H9 (cell line): ENCODE measurements around the gene JAG2. TPM values are rescaled to one million over a fixed set of nuclear protein-coding genes. Genes with fewer than 3 reads are reported as not detected.

Experiments
- DNase-seq: peaks from one replicate; pipeline ENCODE4 v3.0.0-alpha.2; 2017
- H2AFZ ChIP-seq: one replicate; pipeline ENCODE4 v1.6.1; 2013; ENCODE audit warnings: mild to moderate bottlenecking, low read length, control low read depth, moderate library complexity
- H2AK5ac ChIP-seq: 2 replicates; pipeline ENCODE4 v1.6.1; 2013; ENCODE audit warnings: low read length, control low read depth, mixed read lengths; ENCODE audit not compliant: insufficient read length
- H2BK120ac ChIP-seq: one replicate; pipeline ENCODE4 v1.6.1; 2013; ENCODE audit warnings: low read depth, mild to moderate bottlenecking, low read length, control low read depth, inconsistent platforms; ENCODE audit not compliant: poor library complexity, severe bottlenecking
- H2BK12ac ChIP-seq: 2 replicates; pipeline ENCODE4 v1.6.1; 2013; ENCODE audit warnings: low read length, control low read depth, mixed read lengths, low read depth; ENCODE audit not compliant: insufficient read length
- H2BK15ac ChIP-seq: 2 replicates; pipeline ENCODE4 v1.6.1; 2013; ENCODE audit warnings: low read depth, low read length, control low read depth
- H2BK20ac ChIP-seq: one replicate; pipeline ENCODE4 v1.6.1; 2013; ENCODE audit warnings: low read depth, mild to moderate bottlenecking, low read length, control low read depth, inconsistent platforms; ENCODE audit not compliant: poor library complexity, severe bottlenecking
- H2BK5ac ChIP-seq: 2 replicates; pipeline ENCODE4 v1.6.1; 2013; ENCODE audit warnings: low read length, control low read depth, mixed read lengths; ENCODE audit not compliant: insufficient read length
- H3K14ac ChIP-seq: 2 replicates; pipeline ENCODE4 v1.6.1; 2013; ENCODE audit warnings: low read length, control low read depth; ENCODE audit not compliant: insufficient read depth
- H3K18ac ChIP-seq: 2 replicates; pipeline ENCODE4 v1.6.1; 2013; ENCODE audit warnings: low read depth, mild to moderate bottlenecking, mixed read lengths, low read length, control low read depth; ENCODE audit not compliant: insufficient read length
- H3K23ac ChIP-seq: 2 replicates; pipeline ENCODE4 v1.6.1; 2013; ENCODE audit warnings: low read length, control low read depth, mixed read lengths, low read depth; ENCODE audit not compliant: insufficient read length
- H3K23me2 ChIP-seq: 2 replicates; pipeline ENCODE4 v1.6.1; 2013; ENCODE audit warnings: low read depth, mild to moderate bottlenecking, mixed read lengths, low read length, control low read depth; ENCODE audit not compliant: insufficient read length, poor library complexity, severe bottlenecking
- H3K27ac ChIP-seq: 2 replicates; pipeline ENCODE4 v1.5.1; 2013; ENCODE audit warnings: low read length, control low read depth, mixed read lengths, low read depth; ENCODE audit not compliant: insufficient read length
- H3K27me3 ChIP-seq: 2 replicates; pipeline ENCODE4 v1.6.1; 2013; ENCODE audit warnings: low read length, control low read depth, inconsistent platforms; ENCODE audit not compliant: insufficient read depth
- H3K4ac ChIP-seq: 2 replicates; pipeline ENCODE4 v1.6.1; 2013; ENCODE audit warnings: low read depth, mild to moderate bottlenecking, control low read depth, inconsistent platforms, low read length, moderate library complexity
- H3K4me1 ChIP-seq: 2 replicates; pipeline ENCODE4 v1.6.1; 2013; ENCODE audit warnings: low read length, control low read depth, inconsistent platforms; ENCODE audit not compliant: insufficient read depth
- H3K4me2 ChIP-seq: 2 replicates; pipeline ENCODE4 v1.6.1; 2013; ENCODE audit warnings: low read length, control low read depth, mixed read lengths; ENCODE audit not compliant: insufficient read length, insufficient read depth
- H3K56ac ChIP-seq: 2 replicates; pipeline ENCODE4 v1.6.1; 2013; ENCODE audit warnings: low read depth, mild to moderate bottlenecking, mixed read lengths, low read length, control low read depth; ENCODE audit not compliant: insufficient read length
- H3K79me1 ChIP-seq: 2 replicates; pipeline ENCODE4 v1.6.1; 2013; ENCODE audit warnings: low read depth, mild to moderate bottlenecking, moderate library complexity, low read length, control low read depth, inconsistent platforms; ENCODE audit not compliant: insufficient read depth, poor library complexity, severe bottlenecking
- H3K79me2 ChIP-seq: 2 replicates; pipeline ENCODE4 v1.6.1; 2013; ENCODE audit warnings: low read length, control low read depth, inconsistent platforms; ENCODE audit not compliant: insufficient read depth
- H3K9ac ChIP-seq: 2 replicates; pipeline ENCODE4 v1.6.1; 2013; ENCODE audit warnings: low read length, control low read depth, mixed read lengths; ENCODE audit not compliant: insufficient read length; ENCODE audit errors: extremely low read depth
- H3K9me3 ChIP-seq: one replicate; pipeline ENCODE4 v1.6.1; 2013; ENCODE audit warnings: low read depth, low read length, inconsistent platforms; ENCODE audit not compliant: control insufficient read depth
- H3T11ph ChIP-seq: one replicate; pipeline ENCODE4 v1.6.1; 2013; ENCODE audit warnings: mild to moderate bottlenecking, low read length, control low read depth, inconsistent platforms
- H4K20me1 ChIP-seq: one replicate; pipeline ENCODE4 v1.6.1; 2013; ENCODE audit not compliant: control insufficient read depth, insufficient read length, insufficient read depth
- H4K5ac ChIP-seq: 2 replicates; pipeline ENCODE4 v1.6.1; 2013; ENCODE audit warnings: low read depth, mild to moderate bottlenecking, mixed read lengths, low read length, control low read depth; ENCODE audit not compliant: insufficient read length
- H4K8ac ChIP-seq: replicated peaks from 2 replicates; pipeline ENCODE4 v1.6.1; 2013; ENCODE audit warnings: low read length, control low read depth, mixed read lengths, low read depth; ENCODE audit not compliant: insufficient read length
- H4K91ac ChIP-seq: 2 replicates; pipeline ENCODE4 v1.6.1; 2013; ENCODE audit warnings: low read depth, mild to moderate bottlenecking, moderate library complexity, mixed read lengths, low read length, control low read depth; ENCODE audit not compliant: insufficient read length
- H3K27ac Mint-ChIP-seq, 3 experiments: 2 replicates in 2 of 3; 3 replicates in 1 of 3; pipeline ENCODE4 v1.8.0; 2020 to 2021; ENCODE audit warnings: mixed read lengths in 3 of 3, mild to moderate bottlenecking in 1 of 3, moderate library complexity in 1 of 3
- H3K27me3 Mint-ChIP-seq: 2 replicates; pipeline ENCODE4 v1.8.0; 2021; ENCODE audit warnings: low read depth, mild to moderate bottlenecking, moderate library complexity, mixed read lengths
- H3K36me3 Mint-ChIP-seq, 3 experiments: 2 replicates in 2 of 3; 3 replicates in 1 of 3; pipeline ENCODE4 v1.8.0; 2020 to 2021; ENCODE audit warnings: low read depth in 3 of 3, mixed read lengths in 3 of 3; ENCODE audit not compliant: insufficient read depth in 1 of 3
- H3K4me1 Mint-ChIP-seq, 2 experiments: 2 replicates each; pipeline ENCODE4 v1.8.0; 2020; ENCODE audit warnings: mixed read lengths in 2 of 2
- H3K4me3 Mint-ChIP-seq, 2 experiments: 2 replicates in 1 of 2; 3 replicates in 1 of 2; pipeline ENCODE4 v1.8.0; 2020 to 2021; ENCODE audit warnings: mild to moderate bottlenecking in 2 of 2, mixed read lengths in 2 of 2, moderate library complexity in 1 of 2
- H3K9me3 Mint-ChIP-seq, 2 experiments: 2 replicates in 1 of 2; 3 replicates in 1 of 2; pipeline ENCODE4 v1.8.0; 2020; ENCODE audit warnings: mild to moderate bottlenecking in 2 of 2, mixed read lengths in 2 of 2, moderate library complexity in 1 of 2
- WGBS: extraction: QIAGEN DNeasy Blood & Tissue Kit; methylation state at CpG from one replicate; pipeline ENCODE4 v1.1.7; 2013; ENCODE audit warnings: missing lambda C conversion rate, low lambda C conversion rate, mixed read lengths; ENCODE audit not compliant: insufficient read length; ENCODE audit errors: extremely low coverage; 5-methylcytosine and 5-hydroxymethylcytosine counted together
- total RNA-seq: library from RNA; stranded (reverse); gene quantifications from 2 replicates; pipeline ENCODE4 v1.2.1, GENCODE V29; 2021
- TF ChIP-seq, protein P1 (sequence below): fragments of 200-600 bp; sonication (generic); conservative IDR thresholded peaks from 3 replicates; pipeline ENCODE4 v1.8.0; 2021; ENCODE audit warnings: antibody characterized with exemption, mild to moderate bottlenecking

Gene JAG2
- total RNA-seq, 1 experiment from 2014 or later = 11.4 TPM

GRCh38 chr14:105211758-105212089 lies 43.1 kb upstream of the JAG2 start:
- no peak overlapping the region for H3K27ac Mint-ChIP-seq
- H3K4me3 Mint-ChIP-seq = no peak overlapping the region
- no peaks in the 10 kb centered on the region; a peak in 1 of 5 replicates for H3K9me3 Mint-ChIP-seq
- no peak overlapping the region for H3K23ac ChIP-seq
- no peaks in the 10 kb centered on the region for H3K9me3 ChIP-seq
- H2BK15ac ChIP-seq = no peak overlapping the region
- H3K4me2 ChIP-seq = no peak overlapping the region
- no peaks in the 10 kb centered on the region for H3K23me2 ChIP-seq
- no peak overlapping the region for H3K4ac ChIP-seq
- H3T11ph ChIP-seq = no peak overlapping the region
- DNase-seq = no peak
- WGBS = no CpG with 5 or more reads among the region's 9 CpGs
- no peaks in the 10 kb centered on the region for H4K20me1 ChIP-seq
- no peak overlapping the region for H4K91ac ChIP-seq
- H4K8ac ChIP-seq = no peak overlapping the region
- H3K79me2 ChIP-seq = no peaks in the 10 kb centered on the region
- no peak overlapping the region for H2AK5ac ChIP-seq
- H3K4me1 ChIP-seq = no peaks in the 10 kb centered on the region
- H3K27me3 Mint-ChIP-seq = no peaks in the 10 kb centered on the region; the same call in 1 of the 2 replicates
- no peaks in the 10 kb centered on the region for H3K27me3 ChIP-seq
- no peak overlapping the region for H2BK5ac ChIP-seq
- no peaks in the 10 kb centered on the region; a peak in 2 of 4 replicates for H3K4me1 Mint-ChIP-seq
- H3K79me1 ChIP-seq = no peaks in the 10 kb centered on the region
- H4K5ac ChIP-seq = no peak overlapping the region
- no peak overlapping the region; the same call in 1 of the 2 replicates for H3K14ac ChIP-seq
- no peak overlapping the region for H3K9ac ChIP-seq
- no peak overlapping the region for H3K27ac ChIP-seq
- peaks cover 0 to 3% (median 0%) of the 10 kb centered on the region in 3 experiments; a peak in 5 of 7 replicates for H3K36me3 Mint-ChIP-seq
- H3K18ac ChIP-seq = no peak overlapping the region
- no peak overlapping the region for H2BK120ac ChIP-seq
- no peak overlapping the region for H3K56ac ChIP-seq
- H2BK20ac ChIP-seq = no peak overlapping the region
- no peak overlapping the region for H2AFZ ChIP-seq
- H2BK12ac ChIP-seq = no peak overlapping the region
- TF ChIP-seq, protein P1, sequence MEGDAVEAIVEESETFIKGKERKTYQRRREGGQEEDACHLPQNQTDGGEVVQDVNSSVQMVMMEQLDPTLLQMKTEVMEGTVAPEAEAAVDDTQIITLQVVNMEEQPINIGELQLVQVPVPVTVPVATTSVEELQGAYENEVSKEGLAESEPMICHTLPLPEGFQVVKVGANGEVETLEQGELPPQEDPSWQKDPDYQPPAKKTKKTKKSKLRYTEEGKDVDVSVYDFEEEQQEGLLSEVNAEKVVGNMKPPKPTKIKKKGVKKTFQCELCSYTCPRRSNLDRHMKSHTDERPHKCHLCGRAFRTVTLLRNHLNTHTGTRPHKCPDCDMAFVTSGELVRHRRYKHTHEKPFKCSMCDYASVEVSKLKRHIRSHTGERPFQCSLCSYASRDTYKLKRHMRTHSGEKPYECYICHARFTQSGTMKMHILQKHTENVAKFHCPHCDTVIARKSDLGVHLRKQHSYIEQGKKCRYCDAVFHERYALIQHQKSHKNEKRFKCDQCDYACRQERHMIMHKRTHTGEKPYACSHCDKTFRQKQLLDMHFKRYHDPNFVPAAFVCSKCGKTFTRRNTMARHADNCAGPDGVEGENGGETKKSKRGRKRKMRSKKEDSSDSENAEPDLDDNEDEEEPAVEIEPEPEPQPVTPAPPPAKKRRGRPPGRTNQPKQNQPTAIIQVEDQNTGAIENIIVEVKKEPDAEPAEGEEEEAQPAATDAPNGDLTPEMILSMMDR = no peak
